GM23338 (cell line): ENCODE results near the gene EGFL8. TPM values are rescaled to one million over a fixed set of nuclear protein-coding genes. Genes with fewer than 3 reads are reported as not detected.

ENCODE experiments used
- ATAC-seq: fragments of 200-7000 bp; cut with Tn5 transposase; 3 replicates; pipeline ENCODE4 v1.9.1; 2020
- DNase-seq: peaks from one replicate; pipeline ENCODE4 v3.0.0-alpha.2; 2015; ENCODE audit warnings: low spot score
- H2AFZ ChIP-seq: fragments of 200-600 bp; sonication (generic); 2 replicates; pipeline ENCODE4 v1.8.0; 2016; ENCODE audit warnings: antibody characterized with exemption, mild to moderate bottlenecking, moderate library complexity
- H3F3A ChIP-seq: fragments of 200-600 bp; sonication (generic); replicated peaks from 2 replicates; pipeline ENCODE4 v1.8.0; 2017; ENCODE audit warnings: antibody characterized with exemption, mixed run types, low read depth
- H3K27ac ChIP-seq: fragments of 200-600 bp; sonication (generic); 2 replicates; pipeline ENCODE4 v1.6.1; 2016; ENCODE audit warnings: low read depth
- H3K27me3 ChIP-seq: fragments of 200-600 bp; sonication (generic); 2 replicates; pipeline ENCODE4 v1.8.0; 2016; ENCODE audit warnings: mild to moderate bottlenecking, mixed run types, moderate library complexity; ENCODE audit not compliant: insufficient read depth
- H3K36me3 ChIP-seq: fragments of 200-600 bp; sonication (generic); 2 replicates; pipeline ENCODE4 v1.8.0; 2016; ENCODE audit warnings: mild to moderate bottlenecking; ENCODE audit not compliant: insufficient read depth
- H3K4me1 ChIP-seq: fragments of 200-600 bp; sonication (generic); 2 replicates; pipeline ENCODE4 v1.8.0; 2016; ENCODE audit warnings: mild to moderate bottlenecking, moderate library complexity; ENCODE audit not compliant: insufficient read depth
- H3K4me2 ChIP-seq: fragments of 200-600 bp; sonication (generic); 2 replicates; pipeline ENCODE4 v1.7.1; 2017; ENCODE audit warnings: mixed run types
- H3K4me3 ChIP-seq: fragments of 200-600 bp; sonication (generic); 2 replicates; pipeline ENCODE4 v1.6.1; 2016; ENCODE audit warnings: mixed run types
- H3K79me2 ChIP-seq: fragments of 200-600 bp; sonication (generic); replicated peaks from 2 replicates; pipeline ENCODE4 v1.8.0; 2017; ENCODE audit warnings: mild to moderate bottlenecking; ENCODE audit not compliant: insufficient read depth
- H3K9me2 ChIP-seq: fragments of 200-600 bp; sonication (generic); 2 replicates; pipeline ENCODE4 v1.8.0; 2017; ENCODE audit not compliant: insufficient read depth
- H4K20me1 ChIP-seq: fragments of 200-600 bp; sonication (generic); replicated peaks from 2 replicates; pipeline ENCODE4 v1.8.0; 2017; ENCODE audit warnings: mild to moderate bottlenecking; ENCODE audit not compliant: insufficient read depth
- H3K27ac Mint-ChIP-seq: 2 replicates; pipeline ENCODE4 v1.8.0; 2020; ENCODE audit warnings: inconsistent platforms, mild to moderate bottlenecking, moderate library complexity, mixed read lengths
- H3K27me3 Mint-ChIP-seq: 3 replicates; pipeline ENCODE4 v1.8.0; 2022; ENCODE audit warnings: low read depth, mild to moderate bottlenecking, moderate library complexity, mixed read lengths, inconsistent platforms; ENCODE audit not compliant: insufficient read depth, poor library complexity
- H3K36me3 Mint-ChIP-seq: 3 replicates; pipeline ENCODE4 v1.8.0; 2021; ENCODE audit warnings: low read depth, mild to moderate bottlenecking, inconsistent platforms, moderate library complexity, mixed read lengths
- H3K4me1 Mint-ChIP-seq: 3 replicates; pipeline ENCODE4 v1.8.0; 2020; ENCODE audit warnings: mild to moderate bottlenecking, inconsistent platforms, mixed read lengths
- H3K4me3 Mint-ChIP-seq: 3 replicates; pipeline ENCODE4 v1.8.0; 2021; ENCODE audit warnings: moderate library complexity, mild to moderate bottlenecking, inconsistent platforms, mixed read lengths
- H3K9me3 Mint-ChIP-seq: 3 replicates; pipeline ENCODE4 v1.8.0; 2020; ENCODE audit warnings: moderate library complexity, mild to moderate bottlenecking, inconsistent platforms, mixed read lengths
- CREB1 ChIP-seq: fragments of 250-450 bp; sonication (Bioruptor Pico); IDR thresholded peaks from 2 replicates; pipeline ENCODE4 v1.5.0; 2020; ENCODE audit warnings: low read depth, mild to moderate bottlenecking, moderate library complexity
- CTCF ChIP-seq, 2 experiments: fragments of 200-600 bp in 1 of 2; sonication (generic) in 1 of 2; conservative IDR thresholded peaks; 2 replicates each; pipeline versions ENCODE4 v1.5.1 to v1.6.1; 2016 to 2017; ENCODE audit warnings: antibody characterized with exemption in 2 of 2, low read depth in 2 of 2, mild to moderate bottlenecking in 2 of 2, moderate library complexity in 1 of 2
- ETS1 ChIP-seq: IDR thresholded peaks from 2 replicates; pipeline ENCODE4 v1.6.1; 2016; ENCODE audit warnings: antibody characterized with exemption
- EZH2 ChIP-seq: fragments of 200-600 bp; sonication (generic); IDR thresholded peaks from one replicate; pipeline ENCODE4 v1.8.0; 2017; ENCODE audit warnings: antibody characterized with exemption, mild to moderate bottlenecking, low read depth; ENCODE audit not compliant: unreplicated experiment
- EZH2phosphoT487 ChIP-seq: fragments of 200-600 bp; sonication (generic); IDR thresholded peaks from one replicate; pipeline ENCODE4 v1.8.1; 2018; ENCODE audit warnings: antibody characterized with exemption; ENCODE audit not compliant: unreplicated experiment
- JUNB ChIP-seq: IDR thresholded peaks from one replicate; pipeline ENCODE4 v1.6.1; 2016; ENCODE audit warnings: antibody characterized with exemption; ENCODE audit not compliant: unreplicated experiment
- NANOG ChIP-seq: IDR thresholded peaks from 2 replicates; pipeline ENCODE4 v1.6.1; 2016; ENCODE audit warnings: antibody characterized with exemption, borderline replicate concordance
- POLR2AphosphoS5 ChIP-seq: IDR thresholded peaks from 2 replicates; pipeline ENCODE4 v1.6.1; 2016; ENCODE audit warnings: antibody characterized with exemption, low read depth
- REST ChIP-seq: IDR thresholded peaks from one replicate; pipeline ENCODE4 v1.6.1; 2018; ENCODE audit warnings: antibody characterized with exemption; ENCODE audit not compliant: unreplicated experiment
- STAT1 ChIP-seq: IDR thresholded peaks from one replicate; pipeline ENCODE4 v1.6.1; 2016; ENCODE audit warnings: antibody characterized with exemption; ENCODE audit not compliant: unreplicated experiment
- ZNF114 ChIP-seq: fragments of 250-450 bp; sonication (Bioruptor Pico); IDR thresholded peaks from 2 replicates; pipeline ENCODE4 v1.5.0; 2020; ENCODE audit warnings: mild to moderate bottlenecking, moderate library complexity
- ZNF331 ChIP-seq: fragments of 250-450 bp; sonication (Bioruptor Pico); IDR thresholded peaks from 2 replicates; pipeline ENCODE4 v1.5.0; 2020; ENCODE audit warnings: low read depth, mild to moderate bottlenecking, moderate library complexity
- ZNF462 ChIP-seq: fragments of 250-450 bp; sonication (Bioruptor Pico); IDR thresholded peaks from 2 replicates; pipeline ENCODE4 v1.5.0; 2020; ENCODE audit warnings: mild to moderate bottlenecking, moderate library complexity
- polyA plus RNA-seq: library from polyadenylated mRNA; unstranded; fragments of >200 nt; fragmentation: Nextera tagmentation; extraction: Ambion mirVana; gene quantifications from 2 replicates; pipeline ENCODE4 v1.2.1, GENCODE V29; 2016
- total RNA-seq: library from RNA; depleted of rRNA; stranded (reverse); fragments of >200 nt; shearing (Covaris generic); gene quantifications from 2 replicates; pipeline ENCODE4 v1.2.3, GENCODE V29; 2014

Gene EGFL8
- total and polyA plus RNA-seq, 2 experiments from 2014 or later, result 6.1 to 7.4 TPM

- Mint-ChIP-seq H3K27me3 (peaks cover 7% of the 10 kb centered on the region), H3K4me1 (no peaks in the 10 kb centered on the region), H3K36me3 (no peaks in the 10 kb centered on the region), H3K27ac (peak overlapping the region; percentile 28; the same call in 1 of the 2 replicates), H3K4me3 (no peak overlapping the region), H3K9me3 (peaks cover 3% of the 10 kb centered on the region; the same call in 1 of the 3 replicates)
- Histone ChIP-seq H3K79me2 (no peaks in the 10 kb centered on the region), H3K4me2 (no peak overlapping the region), H3K9me2 (no peaks in the 10 kb centered on the region), H3K36me3 (no peaks in the 10 kb centered on the region), H3K4me1 (no peaks in the 10 kb centered on the region), H3K27me3 (no peaks in the 10 kb centered on the region), H4K20me1 (no peaks in the 10 kb centered on the region), H3K27ac (no peak overlapping the region), H3K4me3 (no peak overlapping the region), H2AFZ (no peak overlapping the region), H3F3A (no peaks in the 10 kb centered on the region)
- ATAC-seq, result no peak
- no peak for DNase-seq
- no peak for TF ChIP-seq ETS1
- no peak for TF ChIP-seq POLR2AphosphoS5
- TF ChIP-seq JUNB, result no peak
- TF ChIP-seq STAT1, result no peak
- no peak for TF ChIP-seq EZH2phosphoT487
- TF ChIP-seq CTCF (conservative IDR thresholded peaks at IDR 0.05; ENCODE audit: low read depth in 2 of 2), result no peak
- no peak for TF ChIP-seq ZNF462 (CRISPR knock-in tag)
- no peak for TF ChIP-seq REST
- no peak for TF ChIP-seq ZNF114 (CRISPR knock-in tag)
- no peak for TF ChIP-seq ZNF331 (CRISPR knock-in tag)
- TF ChIP-seq NANOG, result no peak
- no peak for TF ChIP-seq CREB1
- TF ChIP-seq EZH2, result no peak
Observed at GRCh38 chr6:32210191-32210601, 45.8 kb downstream of the EGFL8 start.
